HepG2 (cell line): Measurements from ENCODE around the gene PVRIG. TPM values are rescaled to one million over a fixed set of nuclear protein-coding genes. Genes with fewer than 3 reads are reported as not detected.
A peak's percentile ranks its signal among the peaks of the same experiment; 100 is the strongest.
"Not testable (repeated sequence)": the region's sequence is repeated elsewhere in the genome, so short reads cannot be mapped to it uniquely, and the experiment has no call there.

Experiments used
- HNF4G ChIP-seq, 2 experiments: sonication (generic) in 1 of 2; formaldehyde crosslinking in 1 of 2; IDR thresholded peaks; 2 replicates each; pipeline versions ENCODE4 v1.4.0 to v1.6.1; 2011 to 2020; ENCODE audit warnings: borderline replicate concordance in 2 of 2, low read depth in 2 of 2, mild to moderate bottlenecking in 2 of 2, low read length in 1 of 2, missing genetic modification reagents in 1 of 2, moderate library complexity in 1 of 2
- NCOA2 ChIP-seq: sonication (generic); formaldehyde crosslinking; IDR thresholded peaks from 2 replicates; pipeline ENCODE4 v1.8.0; 2022; ENCODE audit warnings: inconsistent platforms
- NCOR1 ChIP-seq: fragments of 200-600 bp; sonication (generic); IDR thresholded peaks from 2 replicates; pipeline ENCODE4 v1.7.0; 2017; ENCODE audit warnings: antibody characterized with exemption, low read length, borderline replicate concordance
- NR2C2 ChIP-seq: sonication (generic); formaldehyde crosslinking; IDR thresholded peaks from 2 replicates; pipeline ENCODE4 v1.4.0; 2020; ENCODE audit warnings: missing genetic modification reagents, mild to moderate bottlenecking, moderate library complexity, borderline replicate concordance
- RARA ChIP-seq: IDR thresholded peaks from 2 replicates; pipeline ENCODE4 v1.6.1; 2016; ENCODE audit warnings: missing genetic modification reagents, missing compliant biosample characterization
- polyA plus RNA-seq, 8 experiments: library from polyadenylated mRNA; depleted of rRNA in 3 of 8; stranded (reverse) in 7 of 8; unstranded in 1 of 8; fragments of >200 nt; fragmentation: Illumina TruSeq in 4 of 8; extraction: Trizol in 4 of 8; gene quantifications; 2 replicates each; pipeline versions ENCODE4 v1.2.1 to v1.2.3, GENCODE V29; 2011 to 2016; ENCODE audit warnings: low read depth in 4 of 8, missing spikeins in 1 of 8, mixed read lengths in 1 of 8; ENCODE audit not compliant: insufficient read depth in 1 of 8
- total RNA-seq, 5 experiments: library from RNA; depleted of rRNA; stranded (reverse); fragments of >200 nt; fragmentation: Illumina TruSeq; extraction: Trizol; gene quantifications; 2 replicates each; pipeline ENCODE4 v1.2.3, GENCODE V29; 2016; ENCODE audit warnings: low read depth in 1 of 5
- TF ChIP-seq, protein P1 (sequence below): sonication (generic); formaldehyde crosslinking; IDR thresholded peaks from 2 replicates; pipeline ENCODE4 v1.8.0; 2022; ENCODE audit warnings: mild to moderate bottlenecking, missing genetic modification reagents
- TF ChIP-seq, protein P2 (sequence below): sonication (generic); formaldehyde crosslinking; IDR thresholded peaks from 2 replicates; pipeline ENCODE4 v1.4.0; 2020; ENCODE audit warnings: mild to moderate bottlenecking, low read depth, missing genetic modification reagents
- TF ChIP-seq, protein P3 (sequence below): sonication (generic); formaldehyde crosslinking; IDR thresholded peaks from 2 replicates; pipeline ENCODE4 v1.5.0; 2020; ENCODE audit warnings: mild to moderate bottlenecking, missing genetic modification reagents, borderline replicate concordance
- TF ChIP-seq, protein P4 (sequence below): sonication (generic); formaldehyde crosslinking; IDR thresholded peaks from 2 replicates; pipeline ENCODE4 v1.5.1; 2020; ENCODE audit warnings: mild to moderate bottlenecking, missing genetic modification reagents, moderate library complexity
- TF ChIP-seq, protein P5 (sequence below): IDR thresholded peaks from 2 replicates; pipeline ENCODE4 v1.6.1; 2012; ENCODE audit warnings: inconsistent platforms

Gene PVRIG
- total and polyA plus RNA-seq, 2 of the 13 experiments (the other 11 are each of a cell fraction or from before 2014, with no cell fraction given): not detected

DNA sequence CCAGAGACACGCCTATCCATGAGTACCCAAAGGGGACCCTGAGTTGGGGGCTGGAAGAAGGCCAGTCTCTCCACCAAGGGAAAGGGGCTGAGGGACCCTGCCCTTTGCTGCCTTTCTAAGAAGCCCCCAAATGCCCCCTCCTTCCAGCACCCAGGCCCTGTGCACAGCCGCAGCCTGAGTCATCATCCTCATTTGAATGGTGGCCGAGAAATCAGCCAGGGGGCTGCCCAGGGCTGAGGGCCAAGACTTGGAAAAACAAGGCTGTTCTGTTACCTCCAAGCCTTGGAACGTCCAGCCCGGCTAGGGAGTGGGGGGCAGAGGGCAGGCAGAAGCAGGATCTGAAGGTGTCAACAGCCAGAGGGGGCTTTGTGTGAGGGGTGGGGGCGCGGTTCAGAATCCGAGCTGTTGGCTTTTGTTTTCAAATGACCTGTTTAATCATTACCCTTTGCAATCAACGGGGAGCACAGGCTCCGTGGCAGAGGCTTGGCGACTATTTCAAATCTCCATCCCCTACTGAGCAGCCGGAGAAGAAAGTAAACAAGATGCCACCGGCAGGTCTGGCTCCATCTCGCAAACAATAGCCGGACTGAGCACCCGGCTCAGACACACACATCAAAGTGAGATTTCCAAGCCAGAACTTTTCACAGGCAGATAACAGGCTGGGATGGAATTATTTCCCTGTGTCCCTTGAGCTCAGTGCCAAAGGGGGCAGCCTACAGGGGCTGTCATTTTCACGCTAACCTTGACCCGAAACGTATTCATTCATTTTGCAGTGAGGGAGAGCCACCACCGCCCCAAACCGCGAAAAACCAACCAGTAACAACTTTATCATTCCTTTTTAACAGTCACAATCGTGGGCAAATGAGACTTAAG lies 50.5 kb downstream of the PVRIG start (continued):
- 0 out of 2 replicates have a peak, but pooled peaks have one; percentile 26 for TF ChIP-seq HNF4G (IDR thresholded peaks at IDR 0.05; ENCODE audit: borderline replicate concordance, low read depth, low read length)
- TF ChIP-seq HNF4G (CRISPR knock-in tag; IDR thresholded peaks at IDR 0.05; ENCODE audit: borderline replicate concordance, low read depth): not testable (repeated sequence)
- TF ChIP-seq, protein P1, sequence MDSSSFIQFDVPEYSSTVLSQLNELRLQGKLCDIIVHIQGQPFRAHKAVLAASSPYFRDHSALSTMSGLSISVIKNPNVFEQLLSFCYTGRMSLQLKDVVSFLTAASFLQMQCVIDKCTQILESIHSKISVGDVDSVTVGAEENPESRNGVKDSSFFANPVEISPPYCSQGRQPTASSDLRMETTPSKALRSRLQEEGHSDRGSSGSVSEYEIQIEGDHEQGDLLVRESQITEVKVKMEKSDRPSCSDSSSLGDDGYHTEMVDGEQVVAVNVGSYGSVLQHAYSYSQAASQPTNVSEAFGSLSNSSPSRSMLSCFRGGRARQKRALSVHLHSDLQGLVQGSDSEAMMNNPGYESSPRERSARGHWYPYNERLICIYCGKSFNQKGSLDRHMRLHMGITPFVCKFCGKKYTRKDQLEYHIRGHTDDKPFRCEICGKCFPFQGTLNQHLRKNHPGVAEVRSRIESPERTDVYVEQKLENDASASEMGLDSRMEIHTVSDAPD (CRISPR knock-in tag): 0 out of 2 replicates have a peak, but pooled peaks have one; percentile 32
- TF ChIP-seq, protein P2, sequence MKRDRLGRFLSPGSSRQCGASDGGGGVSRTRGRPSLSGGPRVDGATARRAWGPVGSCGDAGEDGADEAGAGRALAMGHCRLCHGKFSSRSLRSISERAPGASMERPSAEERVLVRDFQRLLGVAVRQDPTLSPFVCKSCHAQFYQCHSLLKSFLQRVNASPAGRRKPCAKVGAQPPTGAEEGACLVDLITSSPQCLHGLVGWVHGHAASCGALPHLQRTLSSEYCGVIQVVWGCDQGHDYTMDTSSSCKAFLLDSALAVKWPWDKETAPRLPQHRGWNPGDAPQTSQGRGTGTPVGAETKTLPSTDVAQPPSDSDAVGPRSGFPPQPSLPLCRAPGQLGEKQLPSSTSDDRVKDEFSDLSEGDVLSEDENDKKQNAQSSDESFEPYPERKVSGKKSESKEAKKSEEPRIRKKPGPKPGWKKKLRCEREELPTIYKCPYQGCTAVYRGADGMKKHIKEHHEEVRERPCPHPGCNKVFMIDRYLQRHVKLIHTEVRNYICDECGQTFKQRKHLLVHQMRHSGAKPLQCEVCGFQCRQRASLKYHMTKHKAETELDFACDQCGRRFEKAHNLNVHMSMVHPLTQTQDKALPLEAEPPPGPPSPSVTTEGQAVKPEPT (CRISPR knock-in tag): 0 out of 2 replicates have a peak, but pooled peaks have one; percentile 33
- TF ChIP-seq, protein P3, sequence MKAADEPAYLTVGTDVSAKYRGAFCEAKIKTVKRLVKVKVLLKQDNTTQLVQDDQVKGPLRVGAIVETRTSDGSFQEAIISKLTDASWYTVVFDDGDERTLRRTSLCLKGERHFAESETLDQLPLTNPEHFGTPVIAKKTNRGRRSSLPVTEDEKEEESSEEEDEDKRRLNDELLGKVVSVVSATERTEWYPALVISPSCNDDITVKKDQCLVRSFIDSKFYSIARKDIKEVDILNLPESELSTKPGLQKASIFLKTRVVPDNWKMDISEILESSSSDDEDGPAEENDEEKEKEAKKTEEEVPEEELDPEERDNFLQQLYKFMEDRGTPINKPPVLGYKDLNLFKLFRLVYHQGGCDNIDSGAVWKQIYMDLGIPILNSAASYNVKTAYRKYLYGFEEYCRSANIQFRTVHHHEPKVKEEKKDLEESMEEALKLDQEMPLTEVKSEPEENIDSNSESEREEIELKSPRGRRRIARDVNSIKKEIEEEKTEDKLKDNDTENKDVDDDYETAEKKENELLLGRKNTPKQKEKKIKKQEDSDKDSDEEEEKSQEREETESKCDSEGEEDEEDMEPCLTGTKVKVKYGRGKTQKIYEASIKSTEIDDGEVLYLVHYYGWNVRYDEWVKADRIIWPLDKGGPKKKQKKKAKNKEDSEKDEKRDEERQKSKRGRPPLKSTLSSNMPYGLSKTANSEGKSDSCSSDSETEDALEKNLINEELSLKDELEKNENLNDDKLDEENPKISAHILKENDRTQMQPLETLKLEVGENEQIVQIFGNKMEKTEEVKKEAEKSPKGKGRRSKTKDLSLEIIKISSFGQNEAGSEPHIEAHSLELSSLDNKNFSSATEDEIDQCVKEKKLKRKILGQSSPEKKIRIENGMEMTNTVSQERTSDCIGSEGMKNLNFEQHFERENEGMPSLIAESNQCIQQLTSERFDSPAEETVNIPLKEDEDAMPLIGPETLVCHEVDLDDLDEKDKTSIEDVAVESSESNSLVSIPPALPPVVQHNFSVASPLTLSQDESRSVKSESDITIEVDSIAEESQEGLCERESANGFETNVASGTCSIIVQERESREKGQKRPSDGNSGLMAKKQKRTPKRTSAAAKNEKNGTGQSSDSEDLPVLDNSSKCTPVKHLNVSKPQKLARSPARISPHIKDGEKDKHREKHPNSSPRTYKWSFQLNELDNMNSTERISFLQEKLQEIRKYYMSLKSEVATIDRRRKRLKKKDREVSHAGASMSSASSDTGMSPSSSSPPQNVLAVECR (CRISPR knock-in tag): peak; percentile 39; the same call in 1 of the 2 replicates
- peak; percentile 37 for TF ChIP-seq RARA
- TF ChIP-seq, protein P4, sequence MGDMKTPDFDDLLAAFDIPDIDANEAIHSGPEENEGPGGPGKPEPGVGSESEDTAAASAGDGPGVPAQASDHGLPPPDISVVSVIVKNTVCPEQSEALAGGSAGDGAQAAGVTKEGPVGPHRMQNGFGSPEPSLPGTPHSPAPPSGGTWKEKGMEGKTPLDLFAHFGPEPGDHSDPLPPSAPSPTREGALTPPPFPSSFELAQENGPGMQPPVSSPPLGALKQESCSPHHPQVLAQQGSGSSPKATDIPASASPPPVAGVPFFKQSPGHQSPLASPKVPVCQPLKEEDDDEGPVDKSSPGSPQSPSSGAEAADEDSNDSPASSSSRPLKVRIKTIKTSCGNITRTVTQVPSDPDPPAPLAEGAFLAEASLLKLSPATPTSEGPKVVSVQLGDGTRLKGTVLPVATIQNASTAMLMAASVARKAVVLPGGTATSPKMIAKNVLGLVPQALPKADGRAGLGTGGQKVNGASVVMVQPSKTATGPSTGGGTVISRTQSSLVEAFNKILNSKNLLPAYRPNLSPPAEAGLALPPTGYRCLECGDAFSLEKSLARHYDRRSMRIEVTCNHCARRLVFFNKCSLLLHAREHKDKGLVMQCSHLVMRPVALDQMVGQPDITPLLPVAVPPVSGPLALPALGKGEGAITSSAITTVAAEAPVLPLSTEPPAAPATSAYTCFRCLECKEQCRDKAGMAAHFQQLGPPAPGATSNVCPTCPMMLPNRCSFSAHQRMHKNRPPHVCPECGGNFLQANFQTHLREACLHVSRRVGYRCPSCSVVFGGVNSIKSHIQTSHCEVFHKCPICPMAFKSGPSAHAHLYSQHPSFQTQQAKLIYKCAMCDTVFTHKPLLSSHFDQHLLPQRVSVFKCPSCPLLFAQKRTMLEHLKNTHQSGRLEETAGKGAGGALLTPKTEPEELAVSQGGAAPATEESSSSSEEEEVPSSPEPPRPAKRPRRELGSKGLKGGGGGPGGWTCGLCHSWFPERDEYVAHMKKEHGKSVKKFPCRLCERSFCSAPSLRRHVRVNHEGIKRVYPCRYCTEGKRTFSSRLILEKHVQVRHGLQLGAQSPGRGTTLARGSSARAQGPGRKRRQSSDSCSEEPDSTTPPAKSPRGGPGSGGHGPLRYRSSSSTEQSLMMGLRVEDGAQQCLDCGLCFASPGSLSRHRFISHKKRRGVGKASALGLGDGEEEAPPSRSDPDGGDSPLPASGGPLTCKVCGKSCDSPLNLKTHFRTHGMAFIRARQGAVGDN (CRISPR knock-in tag): 0 out of 2 replicates have a peak, but pooled peaks have one; percentile 30
- TF ChIP-seq, protein P5, sequence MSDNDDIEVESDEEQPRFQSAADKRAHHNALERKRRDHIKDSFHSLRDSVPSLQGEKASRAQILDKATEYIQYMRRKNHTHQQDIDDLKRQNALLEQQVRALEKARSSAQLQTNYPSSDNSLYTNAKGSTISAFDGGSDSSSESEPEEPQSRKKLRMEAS: peak; percentile 11; the same call in 1 of the 2 replicates
- peak; percentile 46; the same call in 1 of the 2 replicates for TF ChIP-seq NCOA2
- peak; percentile 44; the same call in 1 of the 2 replicates for TF ChIP-seq NCOR1
- 0 out of 2 replicates have a peak, but pooled peaks have one; percentile 21 for TF ChIP-seq NR2C2 (CRISPR knock-in tag)
